Coronary artery (tissue), 2 donors: ENCODE measurements around the gene FOXS1.

Source experiments
- DNase-seq: peaks from one replicate; pipeline ENCODE4 v3.0.0-alpha.2; 2017; ENCODE audit warnings: low spot score
- H3K27ac ChIP-seq, 2 donors: fragments of 200-600 bp; sonication (generic); one replicate each; pipeline ENCODE4 v1.5.1; 2016 to 2019
- H3K4me3 ChIP-seq: fragments of 200-600 bp; sonication (generic); 2 replicates; pipeline ENCODE4 v1.5.1; 2016; ENCODE audit warnings: mild to moderate bottlenecking, moderate library complexity
- TF ChIP-seq, protein P1 (sequence below): fragments of 200-600 bp; sonication (generic); IDR thresholded peaks from one replicate; pipeline ENCODE4 v1.5.1; 2019; ENCODE audit warnings: antibody characterized with exemption

FOXS1 gene

DNA sequence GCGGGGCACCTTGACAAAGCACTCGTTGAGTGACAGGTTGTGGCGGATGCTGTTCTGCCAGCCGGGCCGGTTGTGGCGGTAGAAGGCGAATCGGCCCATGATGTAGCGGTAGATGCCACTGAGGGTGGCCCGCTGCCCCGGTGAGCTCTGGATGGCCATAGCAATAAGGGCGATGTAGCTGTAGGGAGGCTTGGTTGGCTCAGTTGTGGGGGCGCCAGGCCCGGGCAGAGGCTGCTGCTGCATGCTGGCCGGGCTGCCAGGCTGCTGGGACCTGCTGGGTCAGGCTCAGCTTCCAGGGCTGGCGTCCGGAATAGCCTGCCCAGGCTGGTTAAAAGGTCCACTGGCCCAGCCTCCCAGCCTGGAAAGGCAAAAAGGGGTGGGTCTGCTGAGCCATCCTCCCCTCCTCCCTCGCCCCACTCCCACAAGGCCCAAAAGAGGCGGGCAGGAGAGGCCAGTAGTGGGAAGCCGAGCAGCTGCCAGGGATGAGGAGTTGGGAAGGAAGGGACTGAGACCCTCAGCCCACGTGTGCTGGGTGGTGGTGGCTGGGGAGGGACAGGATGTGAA lies at the start of gene FOXS1:
Gene FOXS1 (minus strand): TSS at position 305 of the 564 bp plus-strand sequence. CDS start 62 bp downstream, at position 243.
- peak within 1 kb of the TSS; percentile 84 for H3K4me3 ChIP-seq
- TF ChIP-seq, protein P1, sequence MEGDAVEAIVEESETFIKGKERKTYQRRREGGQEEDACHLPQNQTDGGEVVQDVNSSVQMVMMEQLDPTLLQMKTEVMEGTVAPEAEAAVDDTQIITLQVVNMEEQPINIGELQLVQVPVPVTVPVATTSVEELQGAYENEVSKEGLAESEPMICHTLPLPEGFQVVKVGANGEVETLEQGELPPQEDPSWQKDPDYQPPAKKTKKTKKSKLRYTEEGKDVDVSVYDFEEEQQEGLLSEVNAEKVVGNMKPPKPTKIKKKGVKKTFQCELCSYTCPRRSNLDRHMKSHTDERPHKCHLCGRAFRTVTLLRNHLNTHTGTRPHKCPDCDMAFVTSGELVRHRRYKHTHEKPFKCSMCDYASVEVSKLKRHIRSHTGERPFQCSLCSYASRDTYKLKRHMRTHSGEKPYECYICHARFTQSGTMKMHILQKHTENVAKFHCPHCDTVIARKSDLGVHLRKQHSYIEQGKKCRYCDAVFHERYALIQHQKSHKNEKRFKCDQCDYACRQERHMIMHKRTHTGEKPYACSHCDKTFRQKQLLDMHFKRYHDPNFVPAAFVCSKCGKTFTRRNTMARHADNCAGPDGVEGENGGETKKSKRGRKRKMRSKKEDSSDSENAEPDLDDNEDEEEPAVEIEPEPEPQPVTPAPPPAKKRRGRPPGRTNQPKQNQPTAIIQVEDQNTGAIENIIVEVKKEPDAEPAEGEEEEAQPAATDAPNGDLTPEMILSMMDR = no peak
- peak within 1 kb of the TSS; percentile 85 to 95 for H3K27ac ChIP-seq
- DNase-seq = peak; percentile 92

GRCh38 chr20:31890646-31891045 lies 45.2 kb upstream of the FOXS1 start:
- TF ChIP-seq, protein P1 = no peak
- Histone ChIP-seq H3K27ac (no peak overlapping the region), H3K4me3 (no peak overlapping the region)
- DNase-seq = no peak

- Histone ChIP-seq H3K4me3 (no peak overlapping the region), H3K27ac (no peak overlapping the region)
- no peak for DNase-seq
- TF ChIP-seq, protein P1 = no peak
These were observed 38.4 kb upstream of the FOXS1 start for GRCh38 chr20:31883829-31884228.

GRCh38 chr20:31881945-31882344 lies 36.5 kb upstream of the FOXS1 start:
- H3K27ac ChIP-seq = no peak overlapping the region
- no peak for DNase-seq
- no peak overlapping the region for H3K4me3 ChIP-seq
- TF ChIP-seq, protein P1 = no peak

- Histone ChIP-seq H3K4me3 (peak overlapping the region; percentile 68), H3K27ac (peak overlapping the region; percentile 61 to 78)
- TF ChIP-seq, protein P1 = no peak
- DNase-seq = peak; percentile 97
These were observed 34.0 kb upstream of the FOXS1 start for GRCh38 chr20:31879143-31879987.

DNA sequence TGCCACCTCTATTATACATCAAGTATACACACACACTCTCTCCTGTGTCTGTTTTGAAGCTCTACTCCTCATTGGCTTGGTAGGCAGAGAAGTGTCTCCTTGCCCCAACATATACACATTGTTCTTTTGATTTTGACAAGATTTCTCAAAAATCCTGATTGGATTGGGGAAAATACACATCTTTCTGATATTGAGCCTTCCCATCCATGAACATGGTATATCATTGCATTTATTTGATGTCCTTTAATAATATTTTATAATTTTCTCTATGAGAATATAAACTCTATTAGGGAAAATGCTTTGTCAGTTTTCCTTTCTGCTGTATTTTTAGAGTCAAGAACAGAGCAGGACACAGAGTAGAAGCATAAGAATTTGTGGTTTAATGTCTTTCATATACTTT lies 32.3 kb upstream of the FOXS1 start:
- TF ChIP-seq, protein P1 = no peak
- DNase-seq = no peak
- H3K27ac ChIP-seq = no peak overlapping the region

DNA sequence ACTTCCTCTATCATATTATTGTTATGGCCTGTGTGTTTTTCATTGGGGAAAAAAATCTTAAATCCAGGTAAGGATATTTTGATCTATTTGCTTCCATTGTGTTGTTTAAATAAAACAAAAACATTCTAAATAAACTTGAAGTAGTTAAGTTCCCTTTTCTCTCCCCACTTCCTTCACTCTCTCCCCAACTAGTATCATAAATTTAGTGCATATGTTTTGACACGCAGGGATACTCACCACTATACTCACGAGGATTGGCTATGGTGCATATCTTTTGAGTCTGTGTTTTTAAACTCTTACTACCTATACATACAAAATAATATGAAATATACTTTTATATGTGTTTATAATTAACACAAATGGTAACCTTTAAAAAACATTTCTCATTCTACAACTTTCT lies 30.3 kb upstream of the FOXS1 start:
- TF ChIP-seq, protein P1 = no peak
- Histone ChIP-seq H3K4me3 (no peak overlapping the region), H3K27ac (no peak overlapping the region)
- no peak for DNase-seq

More for the DNA sequence above, 32.3 kb upstream of the FOXS1 start:
- no peak overlapping the region for H3K4me3 ChIP-seq
